Activated B cell treated with CpG ODN at 0.5 μM for 24 hours (primary cell): ENCODE measurements around the gene ADD2. TPM values are rescaled to one million over a fixed set of nuclear protein-coding genes. Genes with fewer than 3 reads are reported as not detected.
"Not testable (repeated sequence)": the region's sequence is repeated elsewhere in the genome, so short reads cannot be mapped to it uniquely, and the experiment has no call there.

Experiments used
- ATAC-seq: fragments of 200-7000 bp; cut with Tn5 transposase; one replicate; pipeline ENCODE4 v1.10.0; 2021; ENCODE audit warnings: low read depth, mild to moderate bottlenecking, moderate library complexity
- CTCF ChIA-PET: fragments of 350-600 bp; sonication (Branson Sonifier 250); formaldehyde crosslinking; loops from one replicate; lab custom pipeline; 2021; ENCODE audit warnings: antibody characterized with exemption; lab: Charles Lee
- POLR2A ChIA-PET: fragments of 350-600 bp; sonication (Branson Sonifier 250); formaldehyde crosslinking; loops from one replicate; lab custom pipeline; 2021; ENCODE audit warnings: antibody characterized with exemption; lab: Charles Lee
- DNase-seq: peaks from one replicate; pipeline ENCODE4 v3.0.0; 2022
- H3K27ac Mint-ChIP-seq: one replicate; pipeline ENCODE4 v1.8.0; 2020; ENCODE audit warnings: mixed read lengths
- H3K27me3 Mint-ChIP-seq: one replicate; pipeline ENCODE4 v1.8.0; 2021; ENCODE audit warnings: mixed read lengths
- H3K36me3 Mint-ChIP-seq: one replicate; pipeline ENCODE4 v1.8.0; 2021; ENCODE audit warnings: low read depth, mixed read lengths
- H3K4me1 Mint-ChIP-seq: one replicate; pipeline ENCODE4 v1.8.0; 2021; ENCODE audit warnings: mixed read lengths
- H3K4me3 Mint-ChIP-seq: one replicate; pipeline ENCODE4 v1.8.0; 2020; ENCODE audit warnings: mild to moderate bottlenecking, mixed read lengths
- H3K9me3 Mint-ChIP-seq: one replicate; pipeline ENCODE4 v1.8.0; 2020; ENCODE audit warnings: mixed read lengths
- intact Hi-C: fragments of 100-400 bp; cut with micrococcal nuclease; formaldehyde crosslinking; loops from one replicate; pipeline ENCODE4 v1.15.1; 2024
- total RNA-seq: library from RNA; stranded (reverse); gene quantifications from 2 replicates; pipeline ENCODE4 v1.2.3, GENCODE V29; 2022
- TF ChIP-seq, protein P1 (sequence below): fragments of 200-600 bp; IDR thresholded peaks from one replicate; pipeline ENCODE4 v1.8.0; 2022; ENCODE audit warnings: antibody characterized with exemption, mild to moderate bottlenecking

ADD2 gene
- total RNA-seq, 1 donor from 2014 or later, result 12.5 TPM

GRCh38 chr2:70799706-70800105 lies 31.7 kb upstream of the ADD2 start:
- Mint-ChIP-seq H3K4me1 (no peaks in the 10 kb centered on the region), H3K27ac (no peak overlapping the region), H3K4me3 (no peak overlapping the region), H3K36me3 (no peaks in the 10 kb centered on the region), H3K9me3 (peaks cover 9% of the 10 kb centered on the region), H3K27me3 (peaks cover 23% of the 10 kb centered on the region)
- intact Hi-C loops, result no loop called here
- POLR2A ChIA-PET, result no interaction called here
- no peak for ATAC-seq
- TF ChIP-seq, protein P1, sequence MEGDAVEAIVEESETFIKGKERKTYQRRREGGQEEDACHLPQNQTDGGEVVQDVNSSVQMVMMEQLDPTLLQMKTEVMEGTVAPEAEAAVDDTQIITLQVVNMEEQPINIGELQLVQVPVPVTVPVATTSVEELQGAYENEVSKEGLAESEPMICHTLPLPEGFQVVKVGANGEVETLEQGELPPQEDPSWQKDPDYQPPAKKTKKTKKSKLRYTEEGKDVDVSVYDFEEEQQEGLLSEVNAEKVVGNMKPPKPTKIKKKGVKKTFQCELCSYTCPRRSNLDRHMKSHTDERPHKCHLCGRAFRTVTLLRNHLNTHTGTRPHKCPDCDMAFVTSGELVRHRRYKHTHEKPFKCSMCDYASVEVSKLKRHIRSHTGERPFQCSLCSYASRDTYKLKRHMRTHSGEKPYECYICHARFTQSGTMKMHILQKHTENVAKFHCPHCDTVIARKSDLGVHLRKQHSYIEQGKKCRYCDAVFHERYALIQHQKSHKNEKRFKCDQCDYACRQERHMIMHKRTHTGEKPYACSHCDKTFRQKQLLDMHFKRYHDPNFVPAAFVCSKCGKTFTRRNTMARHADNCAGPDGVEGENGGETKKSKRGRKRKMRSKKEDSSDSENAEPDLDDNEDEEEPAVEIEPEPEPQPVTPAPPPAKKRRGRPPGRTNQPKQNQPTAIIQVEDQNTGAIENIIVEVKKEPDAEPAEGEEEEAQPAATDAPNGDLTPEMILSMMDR, result no peak
- CTCF ChIA-PET, result no interaction called here
- DNase-seq, result no peak

- ATAC-seq, DNase-seq, H3K4me3 Mint-ChIP-seq, POLR2A ChIA-PET, H3K27ac Mint-ChIP-seq, H3K9me3 Mint-ChIP-seq, intact Hi-C loops, H3K4me1 Mint-ChIP-seq, CTCF ChIA-PET, H3K36me3 Mint-ChIP-seq: not testable (repeated sequence)
- peaks cover 31% of the 10 kb centered on the region for H3K27me3 Mint-ChIP-seq
These were observed 30.0 kb upstream of the ADD2 start for GRCh38 chr2:70797996-70798395.

- CTCF ChIA-PET, result interaction anchor here (0.9 kb wide), 1 partner anchor 10 kb away, joined by 3 read pairs; no protein-coding TSS in a partner anchor
- no peak overlapping the region for H3K27ac Mint-ChIP-seq
- no peak for ATAC-seq
- POLR2A ChIA-PET, result no interaction called here
- H3K36me3 Mint-ChIP-seq, result no peaks in the 10 kb centered on the region
- TF ChIP-seq, protein P1, result no peak
- H3K27me3 Mint-ChIP-seq, result peaks cover 34% of the 10 kb centered on the region
- no peaks in the 10 kb centered on the region for H3K4me1 Mint-ChIP-seq
- intact Hi-C loops, result no loop called here
- DNase-seq, result no peak
- H3K9me3 Mint-ChIP-seq, result peaks cover 9% of the 10 kb centered on the region
- H3K4me3 Mint-ChIP-seq, result no peak overlapping the region
These were observed 29.5 kb upstream of the ADD2 start for GRCh38 chr2:70797506-70797905.

DNA sequence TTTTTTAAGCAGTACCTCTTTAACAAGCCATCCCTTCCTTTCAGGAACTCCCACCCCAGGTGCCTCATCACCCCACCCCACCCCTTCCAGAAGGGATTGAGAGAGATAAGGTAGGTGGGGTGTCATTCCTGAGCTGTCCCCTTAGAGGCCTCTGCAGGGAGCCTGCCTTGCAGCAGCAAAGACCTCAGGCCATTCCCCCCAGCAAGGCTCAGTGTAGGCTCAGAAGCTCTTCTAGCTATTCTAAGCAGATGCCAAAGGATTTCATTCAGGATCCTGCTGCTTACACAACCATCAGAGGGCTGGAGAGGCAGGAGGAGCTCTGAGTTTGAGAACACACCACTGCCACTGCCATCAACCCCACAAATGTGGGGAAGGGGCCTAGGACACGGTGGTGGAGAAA lies 28.3 kb upstream of the ADD2 start:
- H3K27ac Mint-ChIP-seq, result no peak overlapping the region
- TF ChIP-seq, protein P1, result no peak
- DNase-seq (no peak), ATAC-seq (no peak)
- H3K36me3 Mint-ChIP-seq, result no peaks in the 10 kb centered on the region
- intact Hi-C loops, result no loop called here
- no peaks in the 10 kb centered on the region for H3K4me1 Mint-ChIP-seq
- H3K9me3 Mint-ChIP-seq, result peaks cover 9% of the 10 kb centered on the region
- H3K27me3 Mint-ChIP-seq, result peaks cover 40% of the 10 kb centered on the region
- CTCF ChIA-PET, result no interaction called here
- H3K4me3 Mint-ChIP-seq, result no peak overlapping the region
- POLR2A ChIA-PET, result no interaction called here

DNA sequence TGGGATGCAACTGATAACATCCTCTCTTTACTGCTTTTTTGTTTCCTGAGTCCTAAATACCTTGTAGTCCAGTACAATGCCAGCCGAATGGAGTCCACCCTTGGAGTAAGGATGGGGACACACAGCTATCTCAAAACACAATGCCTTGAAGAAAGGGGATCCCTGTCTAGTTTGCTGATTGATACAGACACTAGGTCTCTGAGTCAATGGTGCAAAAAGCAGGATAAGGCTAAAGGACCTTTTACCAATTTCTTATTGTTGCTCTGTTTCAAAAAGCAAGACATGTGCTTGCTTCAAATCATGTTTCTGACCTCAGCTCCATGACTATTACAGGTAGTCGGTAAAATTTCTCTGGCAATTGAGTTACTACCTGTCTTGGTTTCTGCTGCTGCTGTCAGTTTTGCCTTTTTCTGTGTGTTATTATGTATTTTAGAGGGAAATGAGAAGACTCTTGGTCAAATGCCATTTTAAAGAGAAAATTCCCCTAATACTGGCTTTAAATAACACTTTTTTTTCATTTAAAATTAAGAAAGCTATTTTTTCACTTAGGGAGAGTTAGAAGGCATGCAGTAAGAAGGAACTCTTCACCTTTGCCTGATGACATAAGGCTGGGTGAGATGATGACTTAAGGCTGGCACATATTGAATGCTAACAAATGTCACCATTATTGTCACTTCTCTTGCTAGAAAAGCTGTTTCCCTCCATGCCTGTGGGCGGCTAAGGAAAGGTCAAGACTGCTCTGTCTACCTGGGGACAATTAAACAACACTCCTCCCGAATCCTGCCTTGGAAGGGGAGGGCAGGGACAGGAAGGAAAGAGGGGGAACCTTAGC lies 27.4 kb upstream of the ADD2 start:
- no peak for DNase-seq
- ChIA-PET CTCF (no interaction called here), POLR2A (no interaction called here)
- no peak overlapping the region for H3K4me3 Mint-ChIP-seq
- H3K4me1 Mint-ChIP-seq, result no peaks in the 10 kb centered on the region
- H3K36me3 Mint-ChIP-seq, result no peaks in the 10 kb centered on the region
- no peak for ATAC-seq
- TF ChIP-seq, protein P1, result no peak
- H3K9me3 Mint-ChIP-seq, result peaks cover 9% of the 10 kb centered on the region
- intact Hi-C loops, result no loop called here
- peaks cover 44% of the 10 kb centered on the region for H3K27me3 Mint-ChIP-seq
- no peak overlapping the region for H3K27ac Mint-ChIP-seq
